Measurements from ENCODE around the gene VPS37C. TPM values are rescaled to one million over a fixed set of nuclear protein-coding genes. Genes with fewer than 3 reads are reported as not detected.

The VPS37C gene
- total and polyA plus RNA-seq, 9 of the 15 experiments (the other 6 are each of a cell fraction or from before 2014, with no cell fraction given): 0.62 to 29.8 (median 11.5) TPM

GRCh38 chr11:61149624-61150615 is 11.3 kb downstream of the VPS37C start:
- in situ Hi-C loops (cut with MboI) (no loop called here), intact Hi-C loops (cut with micrococcal nuclease) (no loop called here)
- FAIRE-seq (peak; percentile 63), ATAC-seq (peak; percentile 76), DNase-seq (ENCODE audit: extremely low read depth in 1 of 4, low spot score in 3 of 4) (peak; percentile 51 to 66 (median 60))
- H3K9me1 ChIP-seq (ENCODE audit: control insufficient read depth, insufficient read depth, low read length): peaks cover 10% of the 10 kb centered on the region
- H3K9ac ChIP-seq (ENCODE audit: insufficient read depth in 1 of 2, low read depth in 2 of 2, low read length in 2 of 2): peak overlapping the region; percentile 35 to 83
- H3K27ac ChIP-seq (ENCODE audit: extremely low read depth, low read depth, low read length): 0 out of 3 replicates have a peak overlapping the region, but pooled peaks have one; percentile 36
- no peaks in the 10 kb centered on the region; the same call in 1 of the 2 replicates for H3K9me3 ChIP-seq (replicated peaks; ENCODE audit: control insufficient read depth, insufficient read depth, low read depth, low read length)
- no peaks in the 10 kb centered on the region for H3K27me3 ChIP-seq (ENCODE audit: control insufficient read depth in 2 of 2, insufficient read depth in 2 of 2, low read length in 2 of 2)
- ChIA-PET CTCF (ENCODE audit: low intra/inter-chr PET ratio) (no interaction called here), POLR2A (interaction anchor here (0.6 to 2.7 kb wide), 6 partner anchors 8 to 843 kb away, joined by 3 to 11 read pairs (median 4); no protein-coding TSS in a partner anchor)
- peak overlapping the region; percentile 60 for H3K4me2 ChIP-seq (ENCODE audit: insufficient read depth, low read length)
- no peak overlapping the region for H3K4me3 ChIP-seq
- H4K20me1 ChIP-seq (replicated peaks; ENCODE audit: control insufficient read depth, insufficient read depth, low read length): peaks cover 35% of the 10 kb centered on the region
- H3K79me2 ChIP-seq (ENCODE audit: control insufficient read depth, insufficient read depth, low read length): peaks cover 95% of the 10 kb centered on the region
- peaks cover 15% of the 10 kb centered on the region; the same call in 2 of the 3 replicates for H3K36me3 ChIP-seq (ENCODE audit: control insufficient read depth, insufficient read depth, low read length)
- H2AFZ ChIP-seq (ENCODE audit: low read depth, low read length): peak overlapping the region; percentile 46; the same call in 1 of the 2 replicates
- 13% methylated on average over 10 of the region's 13 CpGs for WGBS (ENCODE audit: insufficient coverage, low coverage, missing lambda C conversion rate)
- no TSS peak for BruUV-seq (replicated peaks)
- peaks cover 45 to 52% of the 10 kb centered on the region in 2 experiments for H3K4me1 ChIP-seq (replicated peaks in 1 of 2; ENCODE audit: control insufficient read depth in 2 of 2, insufficient read depth in 2 of 2, low read length in 2 of 2)
- TF ChIP-seq TRIM25 (IDR thresholded peaks at IDR 0.05; ENCODE audit: borderline replicate concordance): no peak
- TF ChIP-seq HMBOX1 (IDR thresholded peaks at IDR 0.05): peak; percentile 70
- TF ChIP-seq ELK3 (CRISPR knock-in tag; IDR thresholded peaks at IDR 0.05): no peak
- TF ChIP-seq MNT (conservative IDR thresholded peaks at IDR 0.05): peak in 1 of 2 experiments; percentile 52; a peak in 2 of 4 replicates
- TF ChIP-seq CBFA2T2 (conservative IDR thresholded peaks at IDR 0.05): peak; percentile 45
- TF ChIP-seq ETV6 (IDR thresholded peaks at IDR 0.05; ENCODE audit: borderline replicate concordance in 1 of 2, low read depth in 2 of 2, low read length in 1 of 2): no peak
- no peak for TF ChIP-seq ETV6 (CRISPR knock-in tag; IDR thresholded peaks at IDR 0.05; ENCODE audit: borderline replicate concordance)
- TF ChIP-seq NR2C2 (CRISPR knock-in tag; IDR thresholded peaks at IDR 0.05): no peak
- peak; percentile 29; the same call in 1 of the 2 replicates for TF ChIP-seq NR2C2 (tag; IDR thresholded peaks at IDR 0.05)
- TF ChIP-seq SMARCA5 (IDR thresholded peaks at IDR 0.05): no peak
- no peak for TF ChIP-seq ZFPM2 (CRISPR knock-in tag; IDR thresholded peaks at IDR 0.05)
- peak; percentile 54; the same call in 1 of the 2 replicates for TF ChIP-seq EP300 (IDR thresholded peaks at IDR 0.05; ENCODE audit: low read length)
- peak in 1 of 2 experiments; percentile 70; a peak in 2 of 4 replicates for TF ChIP-seq HDAC1 (IDR thresholded peaks at IDR 0.05)
- TF ChIP-seq BRD9 (IDR thresholded peaks at IDR 0.05; ENCODE audit: low read depth, partially characterized antibody): no peak
- TF ChIP-seq NFIC (IDR thresholded peaks at IDR 0.05): 0 out of 2 replicates have a peak, but pooled peaks have one; percentile 22
- no peak for TF ChIP-seq ATF7 (IDR thresholded peaks at IDR 0.05)
